PC-3 (cell line): ENCODE measurements around the gene SOX21.

Experiments used
- EZH2 ChIP-seq: fragments of 300-600 bp; sonication (generic); IDR thresholded peaks from one replicate; pipeline ENCODE4 v1.6.1; 2017; ENCODE audit warnings: antibody characterized with exemption, mild to moderate bottlenecking, low read length; ENCODE audit not compliant: unreplicated experiment
- TF ChIP-seq, protein P1 (sequence below): fragments of 300-600 bp; sonication (generic); conservative IDR thresholded peaks from 2 replicates; pipeline ENCODE4 v1.5.1; 2017; ENCODE audit warnings: antibody characterized with exemption, low read depth, mild to moderate bottlenecking, low read length

GRCh38 chr13:94678845-94679244, 33.5 kb downstream of the SOX21 start:
- TF ChIP-seq, protein P1, sequence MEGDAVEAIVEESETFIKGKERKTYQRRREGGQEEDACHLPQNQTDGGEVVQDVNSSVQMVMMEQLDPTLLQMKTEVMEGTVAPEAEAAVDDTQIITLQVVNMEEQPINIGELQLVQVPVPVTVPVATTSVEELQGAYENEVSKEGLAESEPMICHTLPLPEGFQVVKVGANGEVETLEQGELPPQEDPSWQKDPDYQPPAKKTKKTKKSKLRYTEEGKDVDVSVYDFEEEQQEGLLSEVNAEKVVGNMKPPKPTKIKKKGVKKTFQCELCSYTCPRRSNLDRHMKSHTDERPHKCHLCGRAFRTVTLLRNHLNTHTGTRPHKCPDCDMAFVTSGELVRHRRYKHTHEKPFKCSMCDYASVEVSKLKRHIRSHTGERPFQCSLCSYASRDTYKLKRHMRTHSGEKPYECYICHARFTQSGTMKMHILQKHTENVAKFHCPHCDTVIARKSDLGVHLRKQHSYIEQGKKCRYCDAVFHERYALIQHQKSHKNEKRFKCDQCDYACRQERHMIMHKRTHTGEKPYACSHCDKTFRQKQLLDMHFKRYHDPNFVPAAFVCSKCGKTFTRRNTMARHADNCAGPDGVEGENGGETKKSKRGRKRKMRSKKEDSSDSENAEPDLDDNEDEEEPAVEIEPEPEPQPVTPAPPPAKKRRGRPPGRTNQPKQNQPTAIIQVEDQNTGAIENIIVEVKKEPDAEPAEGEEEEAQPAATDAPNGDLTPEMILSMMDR = no peak
- no peak for TF ChIP-seq EZH2
